A549 treated with CORT108297 at 1 μM for 4 hours (cell line): ENCODE measurements around the gene STPG3. TPM values are rescaled to one million over a fixed set of nuclear protein-coding genes. Genes with fewer than 3 reads are reported as not detected.

Source experiments
- total RNA-seq: library from RNA; stranded (reverse); fragments of 200-300 nt; extraction: Qiagen RNA extraction; gene quantifications from 5 replicates; pipeline ENCODE4 v1.2.3, GENCODE V29; 2022

The STPG3 gene
- 0.07 TPM in 1 of 5 replicates, not detected in the others for total RNA-seq

GRCh38 chr9:137251194-137251461, at the start of gene STPG3:
Gene STPG3 (plus strand): TSS chr9:137251286. CDS start chr9:137251287, 1 bp downstream.

GRCh38 chr9:137205126-137206069, 45.7 kb upstream of the STPG3 start, which contains the start of the genes NDOR1 and TMEM203:
Gene NDOR1 (plus strand): TSS chr9:137205700. CDS start chr9:137205778, 78 bp downstream.
Gene TMEM203 (minus strand): TSS chr9:137205648. CDS start chr9:137205414, 234 bp downstream.

GRCh38 chr9:137222190-137223077, 28.7 kb upstream of the STPG3 start, which contains the start of gene RNF208:
Gene RNF208 (minus strand): TSS chr9:137222240. CDS start chr9:137221212, 1,028 bp downstream.

GRCh38 chr9:137224830-137225694, 26.0 kb upstream of the STPG3 start, which contains the start of gene CYSRT1:
Gene CYSRT1 (plus strand): TSS chr9:137225174. CDS start chr9:137225622, 448 bp downstream.

GRCh38 chr9:137227054-137227852, 23.8 kb upstream of the STPG3 start, which contains the start of gene RNF224:
Gene RNF224 (plus strand): TSS chr9:137227502. CDS start chr9:137228336, 834 bp downstream.

GRCh38 chr9:137230705-137231371, 20.2 kb upstream of the STPG3 start, which contains the start of gene SLC34A3:
Gene SLC34A3 (plus strand): TSS chr9:137230901. CDS start chr9:137231703, 802 bp downstream.

GRCh38 chr9:137240841-137241489, 10.1 kb upstream of the STPG3 start, which contains the start of gene TUBB4B:
Gene TUBB4B (plus strand): TSS chr9:137241287. CDS start chr9:137241361, 74 bp downstream.

GRCh38 chr9:137254624-137255447, 3.8 kb downstream of the STPG3 start, which contains the start of gene NELFB:
Gene NELFB (plus strand): TSS chr9:137255327.

GRCh38 chr9:137277329-137278041, 26.4 kb downstream of the STPG3 start, which contains the start of gene TOR4A:
Gene TOR4A (plus strand): TSS chr9:137277726. CDS start chr9:137278690, 964 bp downstream.

GRCh38 chr9:137302118-137302448, 51.0 kb downstream of the STPG3 start, which contains the start of gene NRARP:
Gene NRARP (minus strand): TSS chr9:137302271. CDS start chr9:137301928, 343 bp downstream.

Other genes starting within 250 kb of the STPG3 start
- gene ABCA2, start 223.0 kb upstream of the STPG3 start, total RNA-seq: 20.4 to 30.4 TPM (median 27.8 TPM) in 5 replicates
- gene FUT7, start 219.2 kb upstream of the STPG3 start, total RNA-seq: 0.08 to 0.09 TPM in 2 of 5 replicates, not detected in the others
- gene NPDC1, start 205.1 kb upstream of the STPG3 start, total RNA-seq: 41.2 to 91.4 TPM (median 89.1 TPM) in 5 replicates
- 0.63 to 1.4 TPM (median 0.95 TPM) in 5 replicates for gene ENTPD2, start 197.2 kb upstream of the STPG3 start, total RNA-seq
- gene SAPCD2, start 180.7 kb upstream of the STPG3 start, total RNA-seq: 15.2 to 28.2 TPM (median 25.3 TPM) in 5 replicates
- gene UAP1L1, start 173.8 kb upstream of the STPG3 start, total RNA-seq: 9.5 to 17.0 TPM (median 12.6 TPM) in 5 replicates
- gene MAN1B1, start 164.3 kb upstream of the STPG3 start, total RNA-seq: 42.2 to 55.4 TPM (median 51.2 TPM) in 5 replicates
- gene DPP7, start 136.6 kb upstream of the STPG3 start, total RNA-seq: 72.4 to 138 TPM (median 129 TPM) in 5 replicates
- 0.22 to 0.94 TPM (median 0.34 TPM) in 5 replicates for gene GRIN1, start 112.1 kb upstream of the STPG3 start, total RNA-seq
- gene LRRC26, start 81.2 kb upstream of the STPG3 start, total RNA-seq: 0.61 to 2.2 TPM (median 1.4 TPM) in 5 replicates
- gene TMEM210, start 79.2 kb upstream of the STPG3 start, total RNA-seq: not detected in 5 replicates
- gene ANAPC2, start 62.7 kb upstream of the STPG3 start, total RNA-seq: 24.9 to 40.7 TPM (median 36.9 TPM) in 5 replicates
- 102 to 161 TPM (median 150 TPM) in 5 replicates for gene SSNA1, start 62.6 kb upstream of the STPG3 start, total RNA-seq
- 6.2 to 10.5 TPM (median 10.1 TPM) in 5 replicates for gene TPRN, start 50.5 kb upstream of the STPG3 start, total RNA-seq
- 35.3 to 48.6 TPM (median 45.8 TPM) in 5 replicates for gene TMEM203, start 45.6 kb upstream of the STPG3 start, total RNA-seq
- gene NDOR1, start 45.6 kb upstream of the STPG3 start, total RNA-seq: 11.5 to 21.6 TPM (median 18.2 TPM) in 5 replicates
- 0.95 to 2.7 TPM (median 2.2 TPM) in 5 replicates for gene RNF208, start 29.0 kb upstream of the STPG3 start, total RNA-seq
- 2.7 to 5.0 TPM (median 4.3 TPM) in 5 replicates for gene CYSRT1, start 26.1 kb upstream of the STPG3 start, total RNA-seq
- gene RNF224, start 23.8 kb upstream of the STPG3 start, total RNA-seq: 0.09 to 0.24 TPM (median 0.14 TPM) in 5 replicates
- gene SLC34A3, start 20.4 kb upstream of the STPG3 start, total RNA-seq: 0.07 to 0.14 TPM (median 0.10 TPM) in 4 of 5 replicates, not detected in the other
- 616 to 807 TPM (median 766 TPM) in 5 replicates for gene TUBB4B, start 10.0 kb upstream of the STPG3 start, total RNA-seq
- gene NELFB, start 4.0 kb downstream of the STPG3 start, total RNA-seq: 42.6 to 62.4 TPM (median 57.8 TPM) in 5 replicates
- gene TOR4A, start 26.4 kb downstream of the STPG3 start, total RNA-seq: 17.1 to 31.6 TPM (median 26.1 TPM) in 5 replicates
- gene NRARP, start 51.0 kb downstream of the STPG3 start, total RNA-seq: 2.8 to 7.8 TPM (median 4.8 TPM) in 5 replicates
- 4.9 to 7.8 TPM (median 7.0 TPM) in 5 replicates for gene EXD3, start 171.9 kb downstream of the STPG3 start, total RNA-seq
- gene NOXA1, start 172.1 kb downstream of the STPG3 start, total RNA-seq: 0.78 to 2.3 TPM (median 2.0 TPM) in 5 replicates
- gene ENTPD8, start 190.1 kb downstream of the STPG3 start, total RNA-seq: 0.21 to 0.27 TPM (median 0.24 TPM) in 5 replicates
- gene NSMF, start 208.0 kb downstream of the STPG3 start, total RNA-seq: 30.7 to 47.3 TPM (median 43.7 TPM) in 5 replicates